ENCODE data around the gene CREBRF.
"Not testable (repeated sequence)": the region's sequence is repeated elsewhere in the genome, so short reads cannot be mapped to it uniquely, and the experiment has no call there.

DNA sequence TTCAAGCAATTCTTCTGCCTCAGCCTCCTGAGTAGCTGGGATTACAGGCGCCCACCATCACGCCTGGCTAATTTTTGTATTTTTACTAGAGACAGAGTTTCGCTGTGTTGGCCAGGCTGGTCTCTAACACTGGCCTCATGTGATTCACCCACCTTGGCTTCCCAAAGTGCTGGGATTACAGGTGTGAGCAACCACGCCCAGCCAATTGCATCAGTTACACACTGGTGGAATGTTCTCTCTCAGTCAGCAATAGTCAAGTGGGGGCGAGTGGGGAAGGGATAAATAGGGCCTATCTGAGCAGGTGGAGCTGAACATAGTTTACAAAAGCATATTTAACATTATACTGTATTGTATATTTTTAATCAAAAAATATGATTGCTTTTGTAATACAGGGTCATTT lies 98.5 kb downstream of the CREBRF start:
- not testable (repeated sequence) for TF ChIP-seq EZH2 (IDR thresholded peaks at IDR 0.05; ENCODE audit: low read depth, low read length, severe bottlenecking); RBBP5 (IDR thresholded peaks at IDR 0.05; ENCODE audit: borderline replicate concordance, low read depth, low read length); FOSL1 (IDR thresholded peaks at IDR 0.05; ENCODE audit: insufficient read depth, low read depth, low read length); RAD21 (IDR thresholded peaks at IDR 0.05 in 1 of 2, conservative IDR thresholded peaks at IDR 0.05 in 1 of 2; ENCODE audit: low read depth in 2 of 2, low read length in 2 of 2)
- TF ChIP-seq, protein P1, sequence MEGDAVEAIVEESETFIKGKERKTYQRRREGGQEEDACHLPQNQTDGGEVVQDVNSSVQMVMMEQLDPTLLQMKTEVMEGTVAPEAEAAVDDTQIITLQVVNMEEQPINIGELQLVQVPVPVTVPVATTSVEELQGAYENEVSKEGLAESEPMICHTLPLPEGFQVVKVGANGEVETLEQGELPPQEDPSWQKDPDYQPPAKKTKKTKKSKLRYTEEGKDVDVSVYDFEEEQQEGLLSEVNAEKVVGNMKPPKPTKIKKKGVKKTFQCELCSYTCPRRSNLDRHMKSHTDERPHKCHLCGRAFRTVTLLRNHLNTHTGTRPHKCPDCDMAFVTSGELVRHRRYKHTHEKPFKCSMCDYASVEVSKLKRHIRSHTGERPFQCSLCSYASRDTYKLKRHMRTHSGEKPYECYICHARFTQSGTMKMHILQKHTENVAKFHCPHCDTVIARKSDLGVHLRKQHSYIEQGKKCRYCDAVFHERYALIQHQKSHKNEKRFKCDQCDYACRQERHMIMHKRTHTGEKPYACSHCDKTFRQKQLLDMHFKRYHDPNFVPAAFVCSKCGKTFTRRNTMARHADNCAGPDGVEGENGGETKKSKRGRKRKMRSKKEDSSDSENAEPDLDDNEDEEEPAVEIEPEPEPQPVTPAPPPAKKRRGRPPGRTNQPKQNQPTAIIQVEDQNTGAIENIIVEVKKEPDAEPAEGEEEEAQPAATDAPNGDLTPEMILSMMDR (IDR thresholded peaks at IDR 0.05; ENCODE audit: control extremely low read depth in 1 of 3, insufficient read depth in 1 of 3, low read depth in 1 of 3, low read length in 3 of 3), result not testable (repeated sequence)

All from H1 (cell line).